Measurements from ENCODE around the gene QSOX1. TPM values are rescaled to one million over a fixed set of nuclear protein-coding genes. Genes with fewer than 3 reads are reported as not detected.

Gene QSOX1
- total and polyA plus RNA-seq, 2 donors (not counting 3 experiments of a cell fraction or from before 2014, with no cell fraction given), result 256 to 415 TPM

- dilution Hi-C loops (cut with MboI; ENCODE audit: extremely low pct_ligation_motif_present, low sequenced_read_pairs), result no loop called here
Measured at GRCh38 chr1:180250883-180251509, 96.3 kb downstream of the QSOX1 start.

DNA sequence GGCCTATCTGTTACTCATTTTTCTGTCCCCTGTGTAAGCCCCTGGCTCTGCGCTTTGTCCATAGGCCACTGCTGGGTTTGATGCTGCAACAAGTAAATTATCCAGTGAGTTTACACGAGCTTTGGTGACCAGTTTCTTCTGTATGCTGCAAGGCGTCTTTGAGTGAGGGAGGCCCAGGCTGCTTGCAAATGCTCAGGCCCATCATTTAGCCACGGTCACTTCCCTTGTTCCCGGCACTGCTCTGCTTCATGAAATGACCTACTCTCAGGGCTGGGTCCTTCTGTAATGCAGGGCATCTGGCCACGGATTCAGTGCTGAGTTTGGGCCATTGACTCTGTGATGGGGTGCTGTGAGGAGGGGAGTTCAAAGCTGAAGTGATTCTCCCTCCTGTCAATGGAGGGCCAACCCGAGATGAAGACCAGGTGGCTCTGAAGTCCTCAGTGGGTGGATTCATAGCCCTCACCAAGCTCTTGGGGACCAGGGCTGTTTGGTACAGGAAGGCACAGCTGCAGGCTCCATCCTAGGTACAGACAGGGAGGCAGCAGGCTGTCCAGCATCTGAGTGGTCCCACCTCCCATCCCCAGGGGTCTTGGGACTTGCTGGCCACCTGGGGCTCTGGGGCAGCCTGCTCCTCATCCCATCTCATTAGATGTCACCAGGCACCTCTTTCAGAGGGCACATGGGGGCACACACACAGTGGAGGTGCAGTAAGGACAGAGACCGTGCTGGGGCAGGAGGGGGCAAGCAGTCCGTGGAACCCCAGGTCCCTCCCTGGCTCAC lies 97.0 kb downstream of the QSOX1 start:
- Histone ChIP-seq H3K9me1 (replicated peaks; ENCODE audit: control insufficient read depth, extremely low read depth, insufficient read depth, low read length) (no peaks in the 10 kb centered on the region), H3K36me3 (ENCODE audit: control insufficient read depth in 2 of 2, extremely low read depth in 1 of 2, insufficient read depth in 2 of 2, low read length in 2 of 2) (no peaks in the 10 kb centered on the region), H4K20me1 (replicated peaks; ENCODE audit: control insufficient read depth, extremely low read depth, insufficient read depth, low read length) (no peaks in the 10 kb centered on the region), H3K4me1 (ENCODE audit: control insufficient read depth, extremely low read depth, insufficient read depth, low read length) (no peaks in the 10 kb centered on the region), H3K79me2 (ENCODE audit: control insufficient read depth, insufficient read depth, low read length) (no peaks in the 10 kb centered on the region), H3K9me3 (replicated peaks; ENCODE audit: control insufficient read depth, insufficient read depth, low read length) (no peaks in the 10 kb centered on the region), H3K4me3 (replicated peaks in 1 of 3; ENCODE audit: insufficient read depth in 1 of 3, low read depth in 1 of 3, low read length in 3 of 3) (no peak overlapping the region), H3K27me3 (ENCODE audit: control insufficient read depth in 2 of 2, insufficient read depth in 2 of 2, low read length in 2 of 2) (peaks cover 0 to 2% of the 10 kb centered on the region in 2 experiments), H3K9ac (replicated peaks; ENCODE audit: extremely low read depth, insufficient read depth, low read length) (no peak overlapping the region), H2AFZ (ENCODE audit: low read depth, low read length) (no peak overlapping the region), H3K27ac (ENCODE audit: insufficient read depth, low read depth, low read length) (no peak overlapping the region), H3K4me2 (ENCODE audit: insufficient read depth, low read length) (no peak overlapping the region)
- ChIA-PET POLR2A (no interaction called here), CTCF (interaction anchor here (1.2 to 6.1 kb wide), 16 partner anchors 10 to 232 kb away, joined by 3 to 121 read pairs (median 13); no protein-coding TSS in a partner anchor)
- intact Hi-C loops (cut with micrococcal nuclease) (loop anchor here (1.0 kb wide), 4 partner anchors 63 to 231 kb away; no protein-coding TSS in a partner anchor), dilution Hi-C loops (cut with MboI; ENCODE audit: extremely low pct_ligation_motif_present, low sequenced_read_pairs) (no loop called here)
- no peak for DNase-seq (ENCODE audit: low read depth, low spot score)
- no TSS peak for BruUV-seq (replicated peaks)
- FAIRE-seq, result no peak
- TF ChIP-seq GATA2 (IDR thresholded peaks at IDR 0.05; ENCODE audit: insufficient read depth, insufficient read length, low read depth, low read length) (no peak), MYC (IDR thresholded peaks at IDR 0.05; ENCODE audit: low read depth, low read length) (no peak), JUN (IDR thresholded peaks at IDR 0.05; ENCODE audit: borderline replicate concordance, insufficient read depth, insufficient read length, low read depth) (no peak), EZH2 (IDR thresholded peaks at IDR 0.05; ENCODE audit: borderline replicate concordance, low read depth, low read length, severe bottlenecking) (no peak), POLR2A (IDR thresholded peaks at IDR 0.05; ENCODE audit: low read depth, low read length) (no peak), POLR2AphosphoS5 (IDR thresholded peaks at IDR 0.05; ENCODE audit: insufficient read depth, low read depth, low read length) (no peak), FOS (IDR thresholded peaks at IDR 0.05; ENCODE audit: borderline replicate concordance, insufficient read depth, low read length) (no peak)
- TF ChIP-seq, protein P1, sequence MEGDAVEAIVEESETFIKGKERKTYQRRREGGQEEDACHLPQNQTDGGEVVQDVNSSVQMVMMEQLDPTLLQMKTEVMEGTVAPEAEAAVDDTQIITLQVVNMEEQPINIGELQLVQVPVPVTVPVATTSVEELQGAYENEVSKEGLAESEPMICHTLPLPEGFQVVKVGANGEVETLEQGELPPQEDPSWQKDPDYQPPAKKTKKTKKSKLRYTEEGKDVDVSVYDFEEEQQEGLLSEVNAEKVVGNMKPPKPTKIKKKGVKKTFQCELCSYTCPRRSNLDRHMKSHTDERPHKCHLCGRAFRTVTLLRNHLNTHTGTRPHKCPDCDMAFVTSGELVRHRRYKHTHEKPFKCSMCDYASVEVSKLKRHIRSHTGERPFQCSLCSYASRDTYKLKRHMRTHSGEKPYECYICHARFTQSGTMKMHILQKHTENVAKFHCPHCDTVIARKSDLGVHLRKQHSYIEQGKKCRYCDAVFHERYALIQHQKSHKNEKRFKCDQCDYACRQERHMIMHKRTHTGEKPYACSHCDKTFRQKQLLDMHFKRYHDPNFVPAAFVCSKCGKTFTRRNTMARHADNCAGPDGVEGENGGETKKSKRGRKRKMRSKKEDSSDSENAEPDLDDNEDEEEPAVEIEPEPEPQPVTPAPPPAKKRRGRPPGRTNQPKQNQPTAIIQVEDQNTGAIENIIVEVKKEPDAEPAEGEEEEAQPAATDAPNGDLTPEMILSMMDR (IDR thresholded peaks at IDR 0.05; ENCODE audit: extremely low read depth in 1 of 2, insufficient read depth in 1 of 2, low read depth in 1 of 2, low read length in 2 of 2), result no peak
- TF ChIP-seq, protein P2, sequence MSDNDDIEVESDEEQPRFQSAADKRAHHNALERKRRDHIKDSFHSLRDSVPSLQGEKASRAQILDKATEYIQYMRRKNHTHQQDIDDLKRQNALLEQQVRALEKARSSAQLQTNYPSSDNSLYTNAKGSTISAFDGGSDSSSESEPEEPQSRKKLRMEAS (IDR thresholded peaks at IDR 0.05; ENCODE audit: insufficient read depth, insufficient read length), result no peak

More at GRCh38 chr1:180250883-180251509, 96.3 kb downstream of the QSOX1 start:
- BruUV-seq (replicated peaks), result no TSS peak
- H2AFZ ChIP-seq (ENCODE audit: low read depth, low read length), result no peak overlapping the region
- no peaks in the 10 kb centered on the region for H3K36me3 ChIP-seq (ENCODE audit: control insufficient read depth in 2 of 2, extremely low read depth in 1 of 2, insufficient read depth in 2 of 2, low read length in 2 of 2)
- no peak for FAIRE-seq
- H3K4me2 ChIP-seq (ENCODE audit: insufficient read depth, low read length), result no peak overlapping the region
- CTCF ChIA-PET, result interaction anchor here (1.2 to 6.1 kb wide), 5 partner anchors 9 to 176 kb away, joined by 3 to 121 read pairs (median 15); no protein-coding TSS in a partner anchor
- no peaks in the 10 kb centered on the region for H3K9me1 ChIP-seq (replicated peaks; ENCODE audit: control insufficient read depth, extremely low read depth, insufficient read depth, low read length)
- H3K27ac ChIP-seq (ENCODE audit: insufficient read depth, low read depth, low read length), result no peak overlapping the region
- no peaks in the 10 kb centered on the region for H3K4me1 ChIP-seq (ENCODE audit: control insufficient read depth, extremely low read depth, insufficient read depth, low read length)
- H4K20me1 ChIP-seq (replicated peaks; ENCODE audit: control insufficient read depth, extremely low read depth, insufficient read depth, low read length), result no peaks in the 10 kb centered on the region
- H3K4me3 ChIP-seq (replicated peaks in 1 of 3; ENCODE audit: insufficient read depth in 1 of 3, low read depth in 1 of 3, low read length in 3 of 3), result no peak overlapping the region
- H3K27me3 ChIP-seq (ENCODE audit: control insufficient read depth in 2 of 2, insufficient read depth in 2 of 2, low read length in 2 of 2), result peaks cover 0 to 2% of the 10 kb centered on the region in 2 experiments
- no peak for TF ChIP-seq EZH2 (IDR thresholded peaks at IDR 0.05; ENCODE audit: borderline replicate concordance, low read depth, low read length, severe bottlenecking)
- no peak for TF ChIP-seq POLR2A (IDR thresholded peaks at IDR 0.05; ENCODE audit: low read depth, low read length)
- no peak for TF ChIP-seq FOS (IDR thresholded peaks at IDR 0.05; ENCODE audit: borderline replicate concordance, insufficient read depth, low read length)
- TF ChIP-seq, protein P2 (IDR thresholded peaks at IDR 0.05; ENCODE audit: insufficient read depth, insufficient read length), result no peak
- TF ChIP-seq POLR2AphosphoS5 (IDR thresholded peaks at IDR 0.05; ENCODE audit: insufficient read depth, low read depth, low read length), result no peak
- DNase-seq (ENCODE audit: low read depth, low spot score), result no peak
- H3K9ac ChIP-seq (replicated peaks; ENCODE audit: extremely low read depth, insufficient read depth, low read length), result no peak overlapping the region
- H3K9me3 ChIP-seq (replicated peaks; ENCODE audit: control insufficient read depth, insufficient read depth, low read length), result no peaks in the 10 kb centered on the region
- POLR2A ChIA-PET, result no interaction called here
- no peaks in the 10 kb centered on the region for H3K79me2 ChIP-seq (ENCODE audit: control insufficient read depth, insufficient read depth, low read length)
- intact Hi-C loops (cut with micrococcal nuclease), result no loop called here

All from endothelial cell of umbilical vein (primary cell).